DOHH2 (cell line): ENCODE measurements around the gene KRT40.

Source experiments
- H3F3A ChIP-seq: fragments of 200-600 bp; sonication (generic), shearing (Covaris generic); 2 replicates; pipeline ENCODE4 v1.6.0; 2016; ENCODE audit warnings: antibody characterized with exemption, mild to moderate bottlenecking; ENCODE audit not compliant: control insufficient read depth, insufficient read depth
- H3K27ac ChIP-seq: fragments of 200-600 bp; sonication (generic); 2 replicates; pipeline ENCODE4 v1.5.1; 2014; ENCODE audit warnings: low read depth, mild to moderate bottlenecking, low read length, moderate library complexity
- H3K27me3 ChIP-seq: fragments of 200-600 bp; sonication (generic); 2 replicates; pipeline ENCODE4 v1.6.1; 2014; ENCODE audit warnings: mild to moderate bottlenecking, low read length, mixed read lengths; ENCODE audit not compliant: control insufficient read depth
- H3K36me3 ChIP-seq: fragments of 200-600 bp; sonication (generic); 2 replicates; pipeline ENCODE4 v1.6.1; 2014; ENCODE audit warnings: mild to moderate bottlenecking, low read length, moderate library complexity, mixed read lengths; ENCODE audit not compliant: control insufficient read depth
- H3K4me1 ChIP-seq: fragments of 200-600 bp; sonication (generic); 2 replicates; pipeline ENCODE4 v1.6.1; 2014; ENCODE audit warnings: mild to moderate bottlenecking, low read length, mixed read lengths; ENCODE audit not compliant: control insufficient read depth
- H3K4me2 ChIP-seq: fragments of 200-600 bp; sonication (generic); 2 replicates; pipeline ENCODE4 v1.6.0; 2014; ENCODE audit warnings: mild to moderate bottlenecking, low read length, moderate library complexity
- H3K4me3 ChIP-seq: fragments of 200-600 bp; sonication (generic); 2 replicates; pipeline ENCODE4 v1.5.1; 2014; ENCODE audit warnings: mild to moderate bottlenecking, low read length, mixed read lengths
- H3K79me2 ChIP-seq: fragments of 200-600 bp; sonication (generic); 2 replicates; pipeline ENCODE4 v1.6.1; 2014; ENCODE audit warnings: mild to moderate bottlenecking, low read length, mixed read lengths; ENCODE audit not compliant: control insufficient read depth
- H3K9me2 ChIP-seq: fragments of 200-600 bp; sonication (generic); replicated peaks from 2 replicates; pipeline ENCODE4 v1.6.1; 2014; ENCODE audit warnings: mild to moderate bottlenecking, low read length, mixed read lengths; ENCODE audit not compliant: control insufficient read depth
- H3K9me3 ChIP-seq: fragments of 200-600 bp; sonication (generic); 2 replicates; pipeline ENCODE4 v1.6.1; 2014; ENCODE audit warnings: antibody characterized with exemption, low read length, mixed read lengths; ENCODE audit not compliant: control insufficient read depth, insufficient read depth
- H4K20me1 ChIP-seq: fragments of 200-600 bp; sonication (generic); 2 replicates; pipeline ENCODE4 v1.6.0; 2014; ENCODE audit warnings: low read depth, mild to moderate bottlenecking, antibody characterized with exemption, low read length, moderate library complexity; ENCODE audit not compliant: control insufficient read depth, insufficient read depth
- EZH2phosphoT487 ChIP-seq: fragments of 200-600 bp; sonication (generic); IDR thresholded peaks from 2 replicates; pipeline ENCODE4 v1.6.1; 2017; ENCODE audit warnings: borderline replicate concordance, mild to moderate bottlenecking, antibody characterized with exemption, low read length, moderate library complexity, mixed read lengths
- TF ChIP-seq, protein P1 (sequence below): fragments of 200-600 bp; sonication (generic); IDR thresholded peaks from one replicate; pipeline ENCODE4 v1.5.1; 2014; ENCODE audit warnings: antibody characterized with exemption, mild to moderate bottlenecking, low read depth, low read length; ENCODE audit not compliant: poor library complexity, severe bottlenecking

The KRT40 gene

DNA sequence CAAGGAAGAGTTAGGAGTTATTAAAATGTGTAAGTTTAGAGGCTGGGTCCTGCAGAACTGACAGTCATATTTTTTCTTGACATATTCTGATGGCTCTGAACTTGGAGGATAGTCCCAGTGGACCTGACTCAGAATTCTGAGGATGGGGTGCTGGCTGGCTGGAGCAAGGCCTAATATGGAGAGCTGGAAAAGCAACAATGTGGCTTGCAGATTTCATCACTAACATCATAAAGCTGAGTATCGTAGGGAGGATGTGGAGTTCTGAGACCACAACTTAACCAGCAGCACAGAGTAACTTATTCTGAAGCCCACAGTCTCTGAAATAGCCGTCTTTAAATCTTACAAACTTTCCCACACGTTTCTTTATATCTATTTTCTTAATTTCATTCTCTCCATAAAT lies 40.6 kb upstream of the KRT40 start:
- no peak overlapping the region for H3K4me3 ChIP-seq
- H3K27ac ChIP-seq: no peak overlapping the region
- no peaks in the 10 kb centered on the region for H3K27me3 ChIP-seq
- H3K79me2 ChIP-seq: no peaks in the 10 kb centered on the region
- no peaks in the 10 kb centered on the region for H3K4me1 ChIP-seq
- no peak overlapping the region for H3K4me2 ChIP-seq
- no peaks in the 10 kb centered on the region for H3K36me3 ChIP-seq
- no peaks in the 10 kb centered on the region for H3K9me3 ChIP-seq
- TF ChIP-seq EZH2phosphoT487: no peak
- TF ChIP-seq, protein P1, sequence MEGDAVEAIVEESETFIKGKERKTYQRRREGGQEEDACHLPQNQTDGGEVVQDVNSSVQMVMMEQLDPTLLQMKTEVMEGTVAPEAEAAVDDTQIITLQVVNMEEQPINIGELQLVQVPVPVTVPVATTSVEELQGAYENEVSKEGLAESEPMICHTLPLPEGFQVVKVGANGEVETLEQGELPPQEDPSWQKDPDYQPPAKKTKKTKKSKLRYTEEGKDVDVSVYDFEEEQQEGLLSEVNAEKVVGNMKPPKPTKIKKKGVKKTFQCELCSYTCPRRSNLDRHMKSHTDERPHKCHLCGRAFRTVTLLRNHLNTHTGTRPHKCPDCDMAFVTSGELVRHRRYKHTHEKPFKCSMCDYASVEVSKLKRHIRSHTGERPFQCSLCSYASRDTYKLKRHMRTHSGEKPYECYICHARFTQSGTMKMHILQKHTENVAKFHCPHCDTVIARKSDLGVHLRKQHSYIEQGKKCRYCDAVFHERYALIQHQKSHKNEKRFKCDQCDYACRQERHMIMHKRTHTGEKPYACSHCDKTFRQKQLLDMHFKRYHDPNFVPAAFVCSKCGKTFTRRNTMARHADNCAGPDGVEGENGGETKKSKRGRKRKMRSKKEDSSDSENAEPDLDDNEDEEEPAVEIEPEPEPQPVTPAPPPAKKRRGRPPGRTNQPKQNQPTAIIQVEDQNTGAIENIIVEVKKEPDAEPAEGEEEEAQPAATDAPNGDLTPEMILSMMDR: no peak
- no peaks in the 10 kb centered on the region for H3K9me2 ChIP-seq
- H4K20me1 ChIP-seq: no peaks in the 10 kb centered on the region
- H3F3A ChIP-seq: no peaks in the 10 kb centered on the region

DNA sequence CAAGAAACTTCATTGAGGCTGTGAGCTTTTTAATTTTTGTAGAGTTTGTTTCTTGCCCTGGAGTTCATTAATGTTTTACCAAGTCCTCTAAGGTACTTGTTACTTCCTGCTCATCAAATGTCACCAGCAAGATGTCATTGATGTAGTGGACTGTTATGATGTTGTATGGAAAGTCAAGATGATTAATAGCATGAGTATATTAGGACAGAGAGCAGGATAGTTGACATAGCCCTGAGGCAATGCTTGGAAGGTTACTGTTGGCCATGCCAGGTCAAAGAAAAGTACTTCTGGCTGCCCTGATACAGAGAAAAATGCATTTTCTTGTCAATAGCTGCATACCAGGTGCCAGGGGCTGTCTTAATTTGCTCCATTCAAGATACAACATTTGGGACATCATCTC lies 36.2 kb upstream of the KRT40 start:
- H3F3A ChIP-seq: no peaks in the 10 kb centered on the region
- no peaks in the 10 kb centered on the region for H3K36me3 ChIP-seq
- H3K4me1 ChIP-seq: no peaks in the 10 kb centered on the region
- H3K9me2 ChIP-seq: no peaks in the 10 kb centered on the region
- H3K27ac ChIP-seq: no peak overlapping the region
- no peak overlapping the region for H3K4me3 ChIP-seq
- H4K20me1 ChIP-seq: no peaks in the 10 kb centered on the region
- H3K79me2 ChIP-seq: no peaks in the 10 kb centered on the region
- no peaks in the 10 kb centered on the region for H3K27me3 ChIP-seq
- no peak for TF ChIP-seq EZH2phosphoT487
- TF ChIP-seq, protein P1: no peak
- H3K9me3 ChIP-seq: no peaks in the 10 kb centered on the region
- no peak overlapping the region for H3K4me2 ChIP-seq

DNA sequence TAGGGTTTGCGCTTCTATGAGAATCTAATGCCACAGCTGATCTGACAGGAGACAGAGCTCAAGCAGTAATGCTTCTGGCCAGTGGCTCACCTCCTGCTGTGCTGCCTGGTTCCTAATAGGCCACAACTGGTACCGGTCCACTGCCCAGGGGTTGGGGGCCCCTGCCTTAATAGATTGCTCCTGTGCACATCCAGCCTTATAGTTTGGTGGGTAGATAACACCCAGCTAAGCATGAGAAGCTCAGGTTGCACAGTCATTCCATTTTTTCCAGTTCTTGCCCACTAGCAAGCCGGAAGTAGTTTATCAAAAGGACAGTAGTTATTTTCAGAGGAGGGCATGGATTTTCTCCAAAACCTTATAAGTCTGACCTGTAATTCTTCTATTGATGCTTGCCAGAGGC lies 35.3 kb upstream of the KRT40 start:
- no peak overlapping the region for H3K27ac ChIP-seq
- no peaks in the 10 kb centered on the region for H4K20me1 ChIP-seq
- H3K9me2 ChIP-seq: no peaks in the 10 kb centered on the region
- no peaks in the 10 kb centered on the region for H3K27me3 ChIP-seq
- H3K36me3 ChIP-seq: no peaks in the 10 kb centered on the region
- no peaks in the 10 kb centered on the region for H3K79me2 ChIP-seq
- no peaks in the 10 kb centered on the region for H3K9me3 ChIP-seq
- H3K4me2 ChIP-seq: no peak overlapping the region
- H3K4me1 ChIP-seq: no peaks in the 10 kb centered on the region
- no peaks in the 10 kb centered on the region for H3F3A ChIP-seq
- H3K4me3 ChIP-seq: no peak overlapping the region
- no peak for TF ChIP-seq EZH2phosphoT487
- TF ChIP-seq, protein P1: no peak

DNA sequence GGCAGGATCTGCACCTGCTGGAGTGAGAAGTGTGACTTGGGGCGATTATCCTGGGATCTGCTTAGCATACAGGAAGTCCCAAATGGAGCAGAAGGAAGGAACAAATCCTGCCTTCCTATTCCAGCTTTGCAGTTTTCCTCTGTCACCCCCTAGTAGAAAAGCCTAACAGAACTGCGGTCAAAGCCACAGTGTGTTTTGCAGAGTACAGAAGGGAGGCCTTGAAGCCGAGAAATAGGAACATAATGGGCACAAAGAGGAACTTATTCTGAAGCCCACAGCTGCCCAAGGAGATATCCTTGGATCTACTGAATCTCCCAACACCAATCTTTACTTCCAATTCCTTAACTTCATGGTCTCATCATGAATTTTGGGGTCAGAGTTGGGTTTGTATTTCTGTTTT lies 34.4 kb upstream of the KRT40 start:
- Histone ChIP-seq H3K4me1 (no peaks in the 10 kb centered on the region), H3K4me3 (no peak overlapping the region), H3K9me3 (no peaks in the 10 kb centered on the region), H3F3A (no peaks in the 10 kb centered on the region), H3K27me3 (no peaks in the 10 kb centered on the region), H3K27ac (no peak overlapping the region), H3K36me3 (no peaks in the 10 kb centered on the region), H4K20me1 (no peaks in the 10 kb centered on the region), H3K79me2 (no peaks in the 10 kb centered on the region), H3K4me2 (no peak overlapping the region), H3K9me2 (no peaks in the 10 kb centered on the region)
- TF ChIP-seq, protein P1: no peak
- TF ChIP-seq EZH2phosphoT487: no peak
